GM18868 (cell line): ENCODE data around the gene PRR11.
A peak's percentile ranks its signal among the peaks of the same experiment; 100 is the strongest.
"Not testable (repeated sequence)": the region's sequence is repeated elsewhere in the genome, so short reads cannot be mapped to it uniquely, and the experiment has no call there.

Experiments
- ATAC-seq: cut with Tn5 transposase; IDR thresholded peaks from one replicate; pipeline ENCODE4 v1.9.1; 2021; ENCODE audit warnings: mild to moderate bottlenecking, moderate library complexity; ENCODE audit not compliant: unreplicated experiment

The PRR11 gene

GRCh38 chr17:59219370-59219769 is 63.8 kb downstream of the PRR11 start:
- no peak for ATAC-seq

DNA sequence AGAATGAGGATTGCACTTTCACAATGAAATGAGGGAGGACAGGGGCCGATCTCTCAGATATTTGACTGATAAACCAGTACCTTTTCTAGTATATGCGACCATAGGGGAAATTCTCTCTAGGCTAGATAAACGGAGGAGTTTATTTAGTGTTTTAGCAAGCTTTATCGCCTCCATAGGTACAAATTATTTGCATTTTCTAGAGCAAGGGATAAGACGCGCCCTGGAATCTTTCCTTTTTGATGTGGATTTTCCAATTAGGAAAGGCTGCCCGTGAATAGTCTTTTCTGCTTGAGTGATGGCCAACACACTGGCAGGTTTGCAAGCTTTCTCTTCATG is 64.4 kb downstream of the PRR11 start:
- ATAC-seq: no peak

DNA sequence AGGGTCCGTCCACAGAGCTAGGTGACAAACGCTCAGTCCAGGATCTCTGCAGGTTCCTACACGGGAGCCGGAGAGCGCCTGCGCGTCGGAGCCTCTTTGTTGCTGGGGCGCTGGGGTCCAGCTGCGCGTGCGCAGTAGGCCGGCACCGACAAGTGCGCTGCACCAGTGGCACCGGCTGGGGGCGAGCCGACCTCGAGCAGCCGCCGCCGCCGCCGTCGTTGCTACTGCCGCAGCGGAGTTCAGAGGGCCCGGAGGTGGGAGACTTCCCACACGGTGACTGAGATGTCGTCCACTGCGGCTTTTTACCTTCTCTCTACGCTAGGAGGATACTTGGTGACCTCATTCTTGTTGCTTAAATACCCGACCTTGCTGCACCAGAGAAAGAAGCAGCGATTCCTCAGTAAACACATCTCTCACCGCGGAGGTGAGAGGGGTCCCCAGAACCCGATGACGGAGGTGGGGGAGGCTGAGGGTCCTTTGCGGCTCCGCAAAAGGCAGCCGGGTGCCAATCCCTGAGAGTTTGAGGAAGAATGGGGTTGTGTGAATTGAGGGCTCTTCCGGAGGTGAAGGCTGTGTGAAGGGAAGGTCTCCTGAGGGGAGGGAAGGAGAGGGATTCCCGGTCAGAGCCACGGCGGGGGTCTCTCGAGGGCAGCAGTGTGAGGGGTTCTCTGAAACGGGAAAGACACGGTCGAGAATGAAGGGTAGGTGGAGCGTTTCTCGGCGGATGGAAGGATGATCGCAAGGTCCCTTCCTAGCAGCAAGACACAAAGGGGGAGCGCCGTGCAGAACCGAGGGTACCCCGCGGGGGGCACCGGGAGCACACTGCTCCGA is 65.0 kb downstream of the PRR11 start, which contains the start of gene GDPD1:
TSS of gene GDPD1 (plus strand) at position 184 of the 831 bp plus-strand sequence. CDS start at position 283, 99 bp downstream.
- ATAC-seq: peak; percentile 98

GRCh38 chr17:59221159-59221847 is 65.8 kb downstream of the PRR11 start:
- no peak for ATAC-seq

DNA sequence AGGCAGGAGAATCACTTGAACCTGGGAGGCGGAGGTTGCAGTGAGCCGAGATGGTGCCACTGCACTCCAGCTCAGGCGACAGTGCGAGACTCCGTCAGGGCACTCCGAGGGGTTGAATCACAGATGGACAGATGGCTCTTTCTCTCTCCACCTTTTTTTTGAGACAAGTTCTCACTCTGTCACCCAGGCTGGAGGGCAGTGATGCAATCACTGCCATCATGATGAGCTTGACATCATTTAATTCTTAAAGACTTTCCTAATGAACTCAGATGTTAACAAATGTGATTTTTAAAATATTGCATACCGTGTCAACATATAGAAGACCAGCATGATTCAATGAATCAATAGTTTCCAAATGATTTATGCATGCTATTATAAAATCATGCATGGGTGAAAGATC is 68.3 kb downstream of the PRR11 start:
- no peak for ATAC-seq

- not testable (repeated sequence) for ATAC-seq
These were observed 73.0 kb downstream of the PRR11 start for GRCh38 chr17:59228588-59228987.

DNA sequence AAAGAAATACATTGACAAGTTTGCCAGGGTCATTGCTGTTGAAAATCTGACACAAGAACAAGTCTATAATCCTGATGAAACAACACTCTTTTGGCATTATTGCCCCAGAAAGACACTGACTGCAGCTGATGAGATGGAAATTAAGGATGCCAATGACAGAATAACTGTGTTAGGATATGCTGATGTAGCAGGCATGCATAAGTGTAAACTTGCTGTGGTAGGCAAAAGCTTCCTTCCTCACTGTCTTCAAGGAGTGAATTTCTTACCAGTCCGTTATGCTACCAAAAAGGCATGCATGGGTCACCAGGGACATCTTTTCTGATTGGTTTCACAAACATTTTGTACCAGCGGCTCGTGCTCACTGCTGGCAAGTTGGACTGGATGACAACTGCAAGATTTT is 75.2 kb downstream of the PRR11 start:
- ATAC-seq: no peak

DNA sequence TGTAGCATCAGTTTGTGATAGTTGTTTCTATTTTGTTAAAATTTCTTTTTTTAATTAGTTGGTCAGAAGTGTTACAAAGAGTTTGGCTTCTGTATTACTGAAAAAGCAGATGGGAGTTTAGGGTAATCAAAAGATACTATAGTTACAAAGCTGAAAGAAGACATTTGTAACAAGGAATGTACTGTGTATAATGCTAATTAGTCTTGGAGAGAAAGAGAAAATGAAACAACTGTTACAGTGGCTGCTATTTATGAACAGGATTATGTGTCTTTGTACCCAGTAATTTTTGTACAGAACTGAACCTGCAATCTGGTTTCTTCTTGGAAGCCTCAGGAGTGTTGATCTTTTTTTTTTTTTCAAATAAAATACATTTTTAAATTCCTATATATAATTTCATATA is 79.1 kb downstream of the PRR11 start:
- no peak for ATAC-seq

GRCh38 chr17:59238906-59239305 is 83.4 kb downstream of the PRR11 start:
- ATAC-seq: no peak

DNA sequence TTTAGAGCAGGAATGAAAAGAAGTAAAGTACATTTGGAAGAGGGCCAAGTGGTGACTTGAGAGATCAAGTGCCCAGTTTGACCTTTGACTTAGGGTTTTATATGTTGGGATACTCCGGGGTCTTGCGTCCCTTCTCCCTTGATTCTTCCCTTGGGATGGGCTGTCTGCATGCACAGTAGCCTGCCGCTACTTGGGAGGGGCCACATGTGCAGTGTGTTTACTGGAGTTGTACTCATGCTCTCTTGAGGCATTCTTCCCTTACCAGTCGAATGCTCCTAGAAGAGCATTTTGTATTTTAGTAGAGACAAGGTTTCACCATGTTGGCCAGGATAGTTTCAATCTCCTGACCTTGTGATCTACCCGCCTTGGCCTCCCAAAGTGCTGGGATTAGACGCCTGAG is 88.5 kb downstream of the PRR11 start:
- no peak for ATAC-seq
